ENCODE results near the gene TAP2. TPM values are rescaled to one million over a fixed set of nuclear protein-coding genes. Genes with fewer than 3 reads are reported as not detected.
A peak's percentile ranks its signal among the peaks of the same experiment; 100 is the strongest.

Gene TAP2
- total and polyA plus RNA-seq, 2 of the 13 experiments (the other 11 are each of a cell fraction or from before 2014, with no cell fraction given): 10.3 to 17.6 TPM

- TF ChIP-seq, protein P1, sequence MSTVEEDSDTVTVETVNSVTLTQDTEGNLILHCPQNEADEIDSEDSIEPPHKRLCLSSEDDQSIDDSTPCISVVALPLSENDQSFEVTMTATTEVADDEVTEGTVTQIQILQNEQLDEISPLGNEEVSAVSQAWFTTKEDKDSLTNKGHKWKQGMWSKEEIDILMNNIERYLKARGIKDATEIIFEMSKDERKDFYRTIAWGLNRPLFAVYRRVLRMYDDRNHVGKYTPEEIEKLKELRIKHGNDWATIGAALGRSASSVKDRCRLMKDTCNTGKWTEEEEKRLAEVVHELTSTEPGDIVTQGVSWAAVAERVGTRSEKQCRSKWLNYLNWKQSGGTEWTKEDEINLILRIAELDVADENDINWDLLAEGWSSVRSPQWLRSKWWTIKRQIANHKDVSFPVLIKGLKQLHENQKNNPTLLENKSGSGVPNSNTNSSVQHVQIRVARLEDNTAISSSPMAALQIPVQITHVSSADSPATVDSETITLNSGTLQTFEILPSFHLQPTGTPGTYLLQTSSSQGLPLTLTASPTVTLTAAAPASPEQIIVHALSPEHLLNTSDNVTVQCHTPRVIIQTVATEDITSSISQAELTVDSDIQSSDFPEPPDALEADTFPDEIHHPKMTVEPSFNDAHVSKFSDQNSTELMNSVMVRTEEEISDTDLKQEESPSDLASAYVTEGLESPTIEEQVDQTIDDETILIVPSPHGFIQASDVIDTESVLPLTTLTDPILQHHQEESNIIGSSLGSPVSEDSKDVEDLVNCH (CRISPR knock-in tag; IDR thresholded peaks at IDR 0.05): no peak
- TF ChIP-seq ESRRA (CRISPR knock-in tag; IDR thresholded peaks at IDR 0.05; ENCODE audit: low read depth): no peak
- TF ChIP-seq ZNF235 (CRISPR knock-in tag; IDR thresholded peaks at IDR 0.05; ENCODE audit: borderline replicate concordance): 0 out of 2 replicates have a peak, but pooled peaks have one; percentile 58
- peak; percentile 52; the same call in 1 of the 2 replicates for TF ChIP-seq MEIS2 (CRISPR knock-in tag; IDR thresholded peaks at IDR 0.05)
- peak; percentile 56; the same call in 1 of the 2 replicates for TF ChIP-seq THAP9 (CRISPR knock-in tag; IDR thresholded peaks at IDR 0.05; ENCODE audit: borderline replicate concordance)
- TF ChIP-seq, protein P2, sequence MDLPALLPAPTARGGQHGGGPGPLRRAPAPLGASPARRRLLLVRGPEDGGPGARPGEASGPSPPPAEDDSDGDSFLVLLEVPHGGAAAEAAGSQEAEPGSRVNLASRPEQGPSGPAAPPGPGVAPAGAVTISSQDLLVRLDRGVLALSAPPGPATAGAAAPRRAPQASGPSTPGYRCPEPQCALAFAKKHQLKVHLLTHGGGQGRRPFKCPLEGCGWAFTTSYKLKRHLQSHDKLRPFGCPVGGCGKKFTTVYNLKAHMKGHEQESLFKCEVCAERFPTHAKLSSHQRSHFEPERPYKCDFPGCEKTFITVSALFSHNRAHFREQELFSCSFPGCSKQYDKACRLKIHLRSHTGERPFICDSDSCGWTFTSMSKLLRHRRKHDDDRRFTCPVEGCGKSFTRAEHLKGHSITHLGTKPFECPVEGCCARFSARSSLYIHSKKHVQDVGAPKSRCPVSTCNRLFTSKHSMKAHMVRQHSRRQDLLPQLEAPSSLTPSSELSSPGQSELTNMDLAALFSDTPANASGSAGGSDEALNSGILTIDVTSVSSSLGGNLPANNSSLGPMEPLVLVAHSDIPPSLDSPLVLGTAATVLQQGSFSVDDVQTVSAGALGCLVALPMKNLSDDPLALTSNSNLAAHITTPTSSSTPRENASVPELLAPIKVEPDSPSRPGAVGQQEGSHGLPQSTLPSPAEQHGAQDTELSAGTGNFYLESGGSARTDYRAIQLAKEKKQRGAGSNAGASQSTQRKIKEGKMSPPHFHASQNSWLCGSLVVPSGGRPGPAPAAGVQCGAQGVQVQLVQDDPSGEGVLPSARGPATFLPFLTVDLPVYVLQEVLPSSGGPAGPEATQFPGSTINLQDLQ (CRISPR knock-in tag; IDR thresholded peaks at IDR 0.05): 0 out of 2 replicates have a peak, but pooled peaks have one; percentile 23
- TF ChIP-seq, protein P3, sequence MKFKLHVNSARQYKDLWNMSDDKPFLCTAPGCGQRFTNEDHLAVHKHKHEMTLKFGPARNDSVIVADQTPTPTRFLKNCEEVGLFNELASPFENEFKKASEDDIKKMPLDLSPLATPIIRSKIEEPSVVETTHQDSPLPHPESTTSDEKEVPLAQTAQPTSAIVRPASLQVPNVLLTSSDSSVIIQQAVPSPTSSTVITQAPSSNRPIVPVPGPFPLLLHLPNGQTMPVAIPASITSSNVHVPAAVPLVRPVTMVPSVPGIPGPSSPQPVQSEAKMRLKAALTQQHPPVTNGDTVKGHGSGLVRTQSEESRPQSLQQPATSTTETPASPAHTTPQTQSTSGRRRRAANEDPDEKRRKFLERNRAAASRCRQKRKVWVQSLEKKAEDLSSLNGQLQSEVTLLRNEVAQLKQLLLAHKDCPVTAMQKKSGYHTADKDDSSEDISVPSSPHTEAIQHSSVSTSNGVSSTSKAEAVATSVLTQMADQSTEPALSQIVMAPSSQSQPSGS (CRISPR knock-in tag; IDR thresholded peaks at IDR 0.05): peak; percentile 77; the same call in 1 of the 2 replicates
- TF ChIP-seq ZHX1 (CRISPR knock-in tag; IDR thresholded peaks at IDR 0.05; ENCODE audit: low read depth): no peak
- no peak for TF ChIP-seq TBX3 (IDR thresholded peaks at IDR 0.05; ENCODE audit: borderline replicate concordance)
- TF ChIP-seq NR2F2 (IDR thresholded peaks at IDR 0.05; ENCODE audit: borderline replicate concordance, low read depth): no peak
Observed at GRCh38 chr6:32838114-32838958, at the start of gene TAP2 (continued).
